ENCODE data around the gene FBXW8. TPM values are rescaled to one million over a fixed set of nuclear protein-coding genes. Genes with fewer than 3 reads are reported as not detected.

Gene FBXW8
- total RNA-seq, 2 experiments from 2014 or later: 6.4 to 6.5 TPM

DNA sequence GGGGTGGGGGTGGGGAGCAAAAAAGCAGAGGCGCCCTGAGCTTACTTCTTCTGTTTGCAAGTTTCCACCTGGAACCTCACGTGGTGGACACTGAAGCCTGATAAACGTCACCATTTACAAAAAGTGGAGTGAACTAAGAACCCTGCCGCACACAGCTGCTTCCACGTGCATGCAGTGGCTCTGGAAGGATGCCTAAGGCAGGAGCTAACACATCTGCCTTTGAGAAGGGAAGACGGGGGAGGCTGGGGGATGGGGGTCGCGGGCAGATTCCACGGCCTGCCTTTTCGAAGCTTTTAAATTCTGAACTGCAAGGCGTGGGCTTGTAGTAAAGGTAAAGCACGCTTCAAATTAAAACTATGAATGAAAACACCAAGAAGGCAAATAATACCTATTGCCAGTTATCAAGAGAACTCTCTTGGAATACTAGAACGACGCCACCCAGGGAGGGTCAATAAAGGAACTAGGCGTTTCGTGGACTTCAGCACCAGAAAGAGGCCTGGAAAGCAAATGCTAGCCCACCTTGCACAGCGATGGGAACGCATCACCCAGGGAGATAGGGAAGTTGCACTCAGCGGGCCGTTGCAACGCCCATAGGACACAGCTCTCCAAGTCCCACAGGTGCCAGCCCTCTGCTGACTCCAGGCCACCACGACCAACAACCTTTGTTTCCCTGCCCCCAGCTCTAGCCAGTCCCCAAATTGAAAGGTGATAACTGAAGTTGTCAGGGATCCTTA is 126.7 kb downstream of the FBXW8 start:
- no peak for DNase-seq
- intact Hi-C loops (cut with micrococcal nuclease): no loop called here
- no peaks in the 10 kb centered on the region for H3K9me3 Mint-ChIP-seq
- H3K4me1 Mint-ChIP-seq (ENCODE audit: low read depth): peaks cover 2% of the 10 kb centered on the region
- CTCF ChIA-PET: no interaction called here
- no peak overlapping the region for H3K4me3 Mint-ChIP-seq
- H3K36me3 Mint-ChIP-seq (ENCODE audit: low read depth): no peaks in the 10 kb centered on the region
- H3K27ac Mint-ChIP-seq: no peak overlapping the region
- peaks cover 10% of the 10 kb centered on the region for H3K27me3 Mint-ChIP-seq (ENCODE audit: low read depth)

DNA sequence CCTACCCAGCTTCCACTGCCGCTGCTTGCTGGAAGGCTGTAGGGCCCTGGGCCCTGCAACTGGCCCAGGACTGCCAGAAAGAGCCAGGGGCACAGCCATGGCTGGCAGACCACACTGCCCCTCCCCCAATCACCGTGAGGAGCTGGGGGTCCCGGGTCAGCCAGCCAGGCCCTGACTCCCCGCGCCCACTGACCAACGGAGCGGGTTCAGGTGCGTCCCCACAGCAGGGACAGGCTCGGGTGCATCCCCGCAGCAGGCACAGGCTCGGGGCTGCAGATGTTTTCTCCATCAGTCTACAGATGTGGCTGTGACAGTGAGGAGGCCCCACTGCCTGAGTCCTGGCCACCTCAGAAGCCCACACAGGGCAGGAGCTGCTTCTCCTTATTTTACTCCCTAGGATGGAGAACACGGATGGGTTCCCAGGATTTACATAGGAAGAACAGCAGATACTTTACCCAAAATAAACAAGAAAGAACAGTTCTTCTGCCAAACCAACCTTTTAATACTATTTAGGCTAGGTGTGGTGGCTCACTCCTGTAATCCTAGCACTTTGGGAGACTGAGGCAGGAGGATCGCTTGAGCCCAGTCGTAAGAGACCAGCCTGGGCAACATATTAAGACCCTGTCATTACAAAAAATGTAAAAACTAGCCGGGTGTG is 127.4 kb downstream of the FBXW8 start:
- intact Hi-C loops (cut with micrococcal nuclease): no loop called here
- no peak for DNase-seq
- H3K27me3 Mint-ChIP-seq (ENCODE audit: low read depth): peaks cover 10% of the 10 kb centered on the region
- H3K36me3 Mint-ChIP-seq (ENCODE audit: low read depth): no peaks in the 10 kb centered on the region
- H3K4me3 Mint-ChIP-seq: no peak overlapping the region
- peaks cover 2% of the 10 kb centered on the region for H3K4me1 Mint-ChIP-seq (ENCODE audit: low read depth)
- H3K27ac Mint-ChIP-seq: no peak overlapping the region
- CTCF ChIA-PET: interaction anchor here (0.6 kb wide), 1 partner anchor 432 kb away, joined by 3 read pairs; no protein-coding TSS in a partner anchor
- no peaks in the 10 kb centered on the region for H3K9me3 Mint-ChIP-seq

DNA sequence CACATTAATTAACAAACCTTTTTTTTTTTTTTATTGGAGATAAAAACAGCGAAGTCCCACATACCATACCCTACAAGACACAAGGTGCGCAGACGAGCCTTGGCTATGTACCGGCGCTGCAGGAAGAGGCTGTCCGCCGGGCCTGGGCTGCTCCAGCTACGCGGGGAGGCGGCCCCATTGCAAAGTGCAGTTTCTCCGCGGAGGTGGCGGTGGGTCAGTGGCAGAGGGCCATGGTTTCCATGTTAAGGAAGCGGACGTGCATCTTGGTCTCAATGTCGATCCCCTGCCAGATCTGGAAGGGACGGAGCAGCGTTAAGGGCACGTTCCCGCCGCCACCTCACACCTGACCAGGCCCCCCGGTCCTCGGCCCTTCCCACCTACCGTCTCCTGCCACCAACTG is 128.2 kb downstream of the FBXW8 start:
- CTCF ChIA-PET: no interaction called here
- intact Hi-C loops (cut with micrococcal nuclease): no loop called here
- Mint-ChIP-seq H3K4me3 (no peak overlapping the region), H3K27me3 (ENCODE audit: low read depth) (peaks cover 7% of the 10 kb centered on the region), H3K4me1 (ENCODE audit: low read depth) (no peaks in the 10 kb centered on the region), H3K9me3 (no peaks in the 10 kb centered on the region), H3K27ac (no peak overlapping the region), H3K36me3 (ENCODE audit: low read depth) (no peaks in the 10 kb centered on the region)
- no peak for DNase-seq

DNA sequence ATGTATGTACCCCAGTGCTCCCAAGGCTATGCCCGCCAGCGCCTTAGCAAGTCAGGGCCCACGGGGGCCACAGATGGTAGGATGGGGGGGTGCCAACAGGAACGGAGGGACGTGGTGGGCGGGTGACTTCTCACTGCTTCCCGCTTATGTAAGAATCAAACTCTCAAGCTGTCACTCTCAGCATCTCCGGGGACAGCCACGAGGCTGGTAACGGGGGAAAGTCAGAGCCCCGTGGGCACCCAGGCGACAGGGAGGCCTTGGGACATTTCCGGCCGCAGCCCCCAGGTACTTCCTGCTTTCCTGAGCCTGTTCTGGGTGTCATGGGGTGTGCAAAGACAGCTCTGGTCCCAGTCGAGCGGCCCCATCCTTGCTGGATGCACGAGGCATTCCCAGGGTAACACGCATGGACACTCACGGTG is 129.2 kb downstream of the FBXW8 start:
- intact Hi-C loops (cut with micrococcal nuclease): no loop called here
- H3K9me3 Mint-ChIP-seq: no peaks in the 10 kb centered on the region

DNA sequence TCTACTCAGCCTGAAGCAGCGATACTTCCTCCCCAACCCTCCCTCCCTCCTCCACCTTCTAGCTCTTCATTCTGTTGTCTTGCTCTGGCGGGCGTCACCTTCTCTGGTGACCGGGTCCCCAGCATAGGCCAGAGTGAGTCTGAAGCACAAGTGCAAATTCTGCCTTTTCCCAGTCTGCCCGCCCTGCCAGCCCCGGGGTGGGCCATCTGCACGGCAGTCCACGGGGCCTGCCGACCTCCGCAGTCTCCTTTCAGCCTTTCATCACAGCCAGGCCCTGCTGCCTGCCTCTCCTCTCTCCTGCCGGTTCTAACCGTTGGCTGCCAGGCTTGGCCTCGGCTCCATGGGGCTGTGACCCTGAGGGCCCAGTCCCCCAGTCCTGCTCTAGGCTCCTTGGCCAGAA is 129.7 kb downstream of the FBXW8 start:
- DNase-seq: no peak
- no peaks in the 10 kb centered on the region for H3K27me3 Mint-ChIP-seq (ENCODE audit: low read depth)
- H3K4me1 Mint-ChIP-seq (ENCODE audit: low read depth): no peaks in the 10 kb centered on the region
- no peaks in the 10 kb centered on the region for H3K9me3 Mint-ChIP-seq
- no peak overlapping the region for H3K4me3 Mint-ChIP-seq
- no peaks in the 10 kb centered on the region for H3K36me3 Mint-ChIP-seq (ENCODE audit: low read depth)
- H3K27ac Mint-ChIP-seq: no peak overlapping the region
- CTCF ChIA-PET: no interaction called here
- intact Hi-C loops (cut with micrococcal nuclease): no loop called here

More for the DNA sequence above, 129.2 kb downstream of the FBXW8 start:
- H3K27me3 Mint-ChIP-seq (ENCODE audit: low read depth): peaks cover 2% of the 10 kb centered on the region
- H3K36me3 Mint-ChIP-seq (ENCODE audit: low read depth): no peaks in the 10 kb centered on the region
- H3K4me3 Mint-ChIP-seq: no peak overlapping the region
- CTCF ChIA-PET: no interaction called here
- H3K27ac Mint-ChIP-seq: no peak overlapping the region
- no peak for DNase-seq
- H3K4me1 Mint-ChIP-seq (ENCODE audit: low read depth): no peaks in the 10 kb centered on the region

DNA sequence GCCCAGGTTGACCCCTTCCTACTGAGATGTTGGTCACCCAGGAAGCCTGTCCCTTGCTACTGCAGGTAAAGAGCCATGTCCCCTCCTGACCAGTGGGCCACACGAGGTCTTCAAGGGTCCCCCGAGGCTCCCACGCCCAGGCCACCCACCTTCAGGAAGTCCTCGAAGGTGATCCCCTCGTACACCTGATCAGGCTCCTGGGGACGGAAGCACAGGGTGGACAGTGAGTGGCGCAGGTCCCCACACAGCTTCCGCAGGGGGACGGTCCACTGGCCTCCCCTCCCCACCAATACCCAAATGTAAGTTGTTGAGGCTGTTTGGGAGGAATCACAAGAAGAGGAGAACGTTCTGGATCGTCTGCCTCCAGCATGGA is 131.0 kb downstream of the FBXW8 start:
- CTCF ChIA-PET: no interaction called here
- H3K27me3 Mint-ChIP-seq (ENCODE audit: low read depth): no peaks in the 10 kb centered on the region
- no peaks in the 10 kb centered on the region for H3K36me3 Mint-ChIP-seq (ENCODE audit: low read depth)
- H3K4me3 Mint-ChIP-seq: no peak overlapping the region
- intact Hi-C loops (cut with micrococcal nuclease): no loop called here
- no peak overlapping the region for H3K27ac Mint-ChIP-seq
- H3K9me3 Mint-ChIP-seq: no peaks in the 10 kb centered on the region
- DNase-seq: no peak
- no peaks in the 10 kb centered on the region for H3K4me1 Mint-ChIP-seq (ENCODE audit: low read depth)

DNA sequence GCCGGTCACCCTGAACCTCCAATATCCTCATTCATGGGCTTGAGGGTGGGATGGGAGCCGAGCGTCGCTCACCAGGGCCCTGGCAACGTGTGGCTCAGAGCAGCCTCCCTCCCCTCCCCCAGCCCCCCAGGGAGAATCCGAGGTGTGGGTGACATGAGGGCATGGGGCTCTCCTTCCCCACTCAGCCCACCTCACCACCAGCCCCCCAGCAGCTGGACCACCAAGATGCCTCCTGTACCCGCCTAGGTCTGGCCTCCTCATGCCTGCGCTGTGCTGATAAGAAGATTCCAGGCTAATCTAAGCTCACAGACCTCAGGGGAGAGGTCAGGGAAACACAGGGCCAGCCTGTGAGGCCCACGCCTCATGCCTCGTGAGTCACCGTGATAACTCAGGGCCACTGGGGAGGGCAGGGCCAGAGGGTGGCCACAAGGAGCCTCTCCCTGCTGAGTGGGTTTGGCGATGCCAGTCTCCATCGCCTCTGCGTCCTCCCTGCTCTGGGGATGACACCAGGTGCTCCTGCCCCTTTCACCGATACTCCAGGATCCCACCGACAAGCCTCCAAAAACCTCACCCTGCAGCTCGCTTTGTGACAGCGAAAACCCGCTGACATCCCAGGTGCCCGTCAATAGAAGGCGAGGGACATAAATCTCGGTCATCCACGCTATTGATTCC is 131.6 kb downstream of the FBXW8 start:
- no peaks in the 10 kb centered on the region for H3K4me1 Mint-ChIP-seq (ENCODE audit: low read depth)
- no peak for DNase-seq
- no peaks in the 10 kb centered on the region for H3K27me3 Mint-ChIP-seq (ENCODE audit: low read depth)
- no peaks in the 10 kb centered on the region for H3K36me3 Mint-ChIP-seq (ENCODE audit: low read depth)
- no peaks in the 10 kb centered on the region for H3K9me3 Mint-ChIP-seq
- no peak overlapping the region for H3K27ac Mint-ChIP-seq
- no peak overlapping the region for H3K4me3 Mint-ChIP-seq
- intact Hi-C loops (cut with micrococcal nuclease): no loop called here
- CTCF ChIA-PET: no interaction called here

DNA sequence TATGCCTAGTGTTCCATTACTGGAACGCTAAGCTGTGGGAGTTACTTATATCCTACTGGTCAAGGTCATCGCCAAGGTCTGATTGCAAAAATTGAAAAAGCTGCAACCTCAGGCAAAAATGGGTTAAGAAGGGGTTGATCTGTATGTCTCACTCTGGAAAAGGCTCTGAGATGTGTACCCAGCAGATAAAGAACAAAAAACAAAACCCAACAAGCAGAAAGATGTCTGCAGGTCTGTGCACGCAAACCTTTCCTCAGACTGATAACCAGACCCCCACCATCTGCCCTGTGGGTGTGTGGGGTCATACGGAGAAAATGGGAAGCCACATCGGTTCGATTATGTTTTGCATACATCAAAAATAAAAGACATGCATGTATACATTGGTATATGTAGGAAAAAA is 132.1 kb downstream of the FBXW8 start:
- intact Hi-C loops (cut with micrococcal nuclease): no loop called here
- H3K36me3 Mint-ChIP-seq (ENCODE audit: low read depth): no peaks in the 10 kb centered on the region
- H3K4me3 Mint-ChIP-seq: no peak overlapping the region
- DNase-seq: no peak
- CTCF ChIA-PET: no interaction called here
- no peaks in the 10 kb centered on the region for H3K27me3 Mint-ChIP-seq (ENCODE audit: low read depth)
- H3K9me3 Mint-ChIP-seq: no peaks in the 10 kb centered on the region
- no peaks in the 10 kb centered on the region for H3K4me1 Mint-ChIP-seq (ENCODE audit: low read depth)
- H3K27ac Mint-ChIP-seq: no peak overlapping the region

DNA sequence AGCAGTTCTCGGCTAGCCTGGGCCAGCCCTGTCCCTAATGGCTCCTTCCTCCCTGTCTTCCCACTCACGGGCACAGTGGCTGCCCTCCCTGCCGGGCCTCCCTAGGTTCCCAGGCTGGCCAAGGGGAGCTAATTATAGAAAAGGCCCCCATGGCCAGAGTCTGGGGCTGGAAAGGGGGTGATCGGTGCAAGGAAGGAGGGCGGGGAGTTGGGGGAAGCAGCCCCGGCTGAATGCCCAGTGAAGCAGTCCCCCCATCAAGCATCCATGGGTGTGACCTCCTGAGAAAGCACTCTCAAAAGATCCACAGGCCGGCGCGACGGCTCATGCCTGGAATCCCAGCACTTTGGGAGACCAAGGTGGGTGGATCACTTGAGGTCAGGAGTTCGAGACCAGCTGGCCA is 133.6 kb downstream of the FBXW8 start:
- H3K4me3 Mint-ChIP-seq: no peak overlapping the region
- H3K27ac Mint-ChIP-seq: no peak overlapping the region
- intact Hi-C loops (cut with micrococcal nuclease): no loop called here
- no peak for DNase-seq
- CTCF ChIA-PET: no interaction called here
- no peaks in the 10 kb centered on the region for H3K36me3 Mint-ChIP-seq (ENCODE audit: low read depth)
- no peaks in the 10 kb centered on the region for H3K4me1 Mint-ChIP-seq (ENCODE audit: low read depth)
- no peaks in the 10 kb centered on the region for H3K27me3 Mint-ChIP-seq (ENCODE audit: low read depth)
- H3K9me3 Mint-ChIP-seq: no peaks in the 10 kb centered on the region

DNA sequence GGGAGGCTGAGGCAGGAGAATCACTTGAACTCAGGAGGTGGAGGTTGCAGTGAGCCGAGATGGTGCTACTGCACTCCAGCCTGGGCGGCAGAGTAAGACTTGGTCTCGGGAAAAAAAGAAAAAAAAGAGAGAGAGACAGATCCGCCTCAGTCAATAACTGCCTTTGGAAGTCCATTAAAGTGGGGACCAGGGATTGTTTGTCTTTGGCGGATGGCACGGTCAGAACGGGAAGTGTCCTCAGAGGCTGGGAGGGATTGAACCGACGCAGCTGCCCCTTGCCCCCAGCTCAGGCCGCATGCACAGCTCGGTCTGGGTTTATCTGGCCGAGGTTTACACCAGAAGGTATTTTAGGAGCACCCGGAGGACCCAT is 134.0 kb downstream of the FBXW8 start:
- CTCF ChIA-PET: no interaction called here
- Mint-ChIP-seq H3K9me3 (no peaks in the 10 kb centered on the region), H3K36me3 (ENCODE audit: low read depth) (no peaks in the 10 kb centered on the region), H3K4me1 (ENCODE audit: low read depth) (no peaks in the 10 kb centered on the region), H3K27ac (no peak overlapping the region), H3K4me3 (no peak overlapping the region), H3K27me3 (ENCODE audit: low read depth) (no peaks in the 10 kb centered on the region)
- intact Hi-C loops (cut with micrococcal nuclease): no loop called here
- no peak for DNase-seq

DNA sequence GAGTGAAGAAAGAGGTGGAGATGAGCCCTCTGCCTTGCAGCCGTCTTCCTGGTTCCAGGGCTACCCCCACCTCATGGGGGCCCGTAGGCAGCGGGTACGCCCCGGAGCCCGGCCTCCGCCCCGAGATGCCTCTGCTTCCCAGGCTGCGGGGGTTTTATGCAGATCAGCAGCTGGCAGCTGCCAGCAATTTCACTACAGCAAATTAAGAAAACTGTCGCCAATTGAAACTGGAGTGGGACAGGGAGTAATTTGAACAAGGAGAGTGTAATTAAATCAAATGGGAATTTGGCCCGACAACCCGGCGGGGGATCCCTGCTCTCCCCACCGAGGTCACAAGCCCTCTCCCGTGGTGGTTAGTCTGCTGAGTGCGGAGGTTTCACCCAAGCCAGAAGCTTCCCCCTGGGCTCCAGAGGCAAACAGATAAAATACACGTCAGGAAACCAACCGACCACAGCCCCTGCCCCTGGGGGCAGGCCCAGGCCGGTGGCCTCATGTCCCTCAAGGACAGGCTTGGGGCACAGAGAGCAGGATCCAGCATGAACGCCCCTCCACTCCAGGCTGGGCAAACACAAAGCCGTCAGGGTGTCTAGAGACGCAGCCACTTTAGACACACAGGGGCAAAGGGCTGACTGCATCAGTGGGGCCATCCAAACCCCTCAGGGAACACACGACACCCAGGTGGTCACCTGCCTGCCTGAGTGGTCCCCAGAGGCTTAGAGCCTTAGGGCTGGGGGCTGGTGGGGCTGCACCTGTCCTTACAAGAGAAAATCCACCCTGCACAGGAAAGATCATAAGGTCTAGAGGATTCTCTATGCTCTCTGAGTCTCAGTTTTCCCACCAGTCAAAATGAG is 134.6 kb downstream of the FBXW8 start:
- no peaks in the 10 kb centered on the region for H3K36me3 Mint-ChIP-seq (ENCODE audit: low read depth)
- CTCF ChIA-PET: no interaction called here
- no peak overlapping the region for H3K4me3 Mint-ChIP-seq
- H3K27me3 Mint-ChIP-seq (ENCODE audit: low read depth): no peaks in the 10 kb centered on the region
- no peaks in the 10 kb centered on the region for H3K4me1 Mint-ChIP-seq (ENCODE audit: low read depth)
- H3K9me3 Mint-ChIP-seq: no peaks in the 10 kb centered on the region
- no peak overlapping the region for H3K27ac Mint-ChIP-seq
- intact Hi-C loops (cut with micrococcal nuclease): no loop called here
- no peak for DNase-seq

DNA sequence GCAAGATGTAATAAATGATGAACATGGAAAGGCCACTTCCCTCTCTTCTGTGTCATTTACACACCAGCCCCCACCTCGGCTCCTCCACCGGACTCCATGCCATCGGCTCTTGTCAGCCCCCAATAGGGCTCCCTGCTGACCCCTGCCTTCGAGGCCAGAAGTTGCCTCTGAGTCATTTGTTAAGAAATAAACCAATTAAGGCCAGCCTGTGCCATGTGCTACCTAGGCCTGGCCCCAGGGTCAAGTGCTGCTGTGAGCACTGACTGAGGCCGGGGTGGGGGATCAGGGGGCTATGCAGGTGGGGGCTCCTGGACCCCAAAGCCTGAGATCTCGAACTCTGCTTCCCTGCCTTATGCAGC is 135.2 kb downstream of the FBXW8 start:
- Mint-ChIP-seq H3K4me3 (no peak overlapping the region), H3K27ac (no peak overlapping the region), H3K27me3 (ENCODE audit: low read depth) (no peaks in the 10 kb centered on the region), H3K4me1 (ENCODE audit: low read depth) (no peaks in the 10 kb centered on the region), H3K9me3 (no peaks in the 10 kb centered on the region), H3K36me3 (ENCODE audit: low read depth) (no peaks in the 10 kb centered on the region)
- intact Hi-C loops (cut with micrococcal nuclease): no loop called here
- DNase-seq: no peak
- CTCF ChIA-PET: no interaction called here

All from activated naive CD4-positive, alpha-beta T cell treated with anti-CD3 and anti-CD28 coated beads for 36 hours (primary cell).